Endothelial cell of hepatic sinusoid (primary cell): ENCODE measurements around the gene CEBPA.

ENCODE experiments used
- in situ Hi-C: cut with HindIII; loops from 2 replicates; pipeline ENCODE4 v1.10.0; 2017; ENCODE audit warnings: low sequenced_read_pairs

CEBPA gene

DNA sequence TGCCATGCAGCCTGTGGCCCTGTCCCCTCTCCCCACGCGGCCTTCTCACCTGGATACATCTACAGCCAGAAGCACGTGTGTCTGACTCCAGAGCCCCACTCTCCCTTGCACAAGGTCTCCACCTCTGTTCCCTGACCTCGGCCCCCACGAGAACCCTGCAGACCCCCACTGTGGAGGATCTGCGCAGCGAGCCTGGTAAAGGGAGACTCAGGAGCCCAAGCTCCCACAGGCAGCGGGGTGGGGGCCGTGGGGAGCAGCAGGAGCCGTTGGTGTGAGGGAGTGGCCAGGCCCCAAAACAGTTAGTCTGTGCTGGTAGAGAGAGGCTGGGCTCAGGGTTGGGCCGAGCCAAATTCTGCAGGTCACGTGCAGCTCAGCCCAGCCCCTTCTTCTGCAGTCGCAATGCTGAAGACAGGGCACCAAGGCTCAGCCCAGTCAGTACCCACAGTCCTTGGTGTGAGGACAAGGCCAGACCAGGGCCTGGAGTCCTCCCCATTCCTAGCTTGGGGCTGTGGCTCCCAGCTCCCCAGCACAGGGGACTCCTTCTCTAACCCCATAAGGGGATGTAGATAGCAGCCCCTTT is 48.0 kb downstream of the CEBPA start:
- in situ Hi-C loops = no loop called here

- in situ Hi-C loops = no loop called here
Observed at GRCh38 chr19:33252971-33253370, 49.4 kb downstream of the CEBPA start.

DNA sequence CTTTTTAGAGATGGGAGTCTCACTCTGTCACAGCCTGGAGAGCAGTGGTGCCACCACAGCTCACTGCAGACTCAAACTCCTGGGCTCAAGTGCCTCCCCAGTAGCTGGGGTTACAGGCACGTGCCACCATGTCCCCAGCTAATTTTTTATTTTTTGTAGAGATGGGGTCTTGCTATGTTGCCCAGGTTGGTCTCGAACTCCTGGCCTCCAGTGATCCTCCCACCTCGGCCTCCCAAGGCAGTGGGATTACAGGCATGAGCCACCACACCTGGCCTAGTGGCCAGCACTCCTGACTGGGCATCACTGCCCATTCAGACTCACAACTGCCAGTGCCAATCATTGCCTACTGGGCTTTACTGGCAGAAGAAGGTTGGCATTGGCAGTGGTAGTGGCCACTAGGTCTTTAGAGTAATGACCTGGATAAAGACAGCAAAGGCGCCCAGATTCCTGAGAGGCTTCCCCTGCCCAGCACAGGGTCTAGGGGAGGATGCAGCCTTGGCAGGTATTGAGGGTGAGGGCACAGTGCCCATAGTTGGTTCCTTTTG is 49.8 kb downstream of the CEBPA start:
- in situ Hi-C loops = no loop called here

DNA sequence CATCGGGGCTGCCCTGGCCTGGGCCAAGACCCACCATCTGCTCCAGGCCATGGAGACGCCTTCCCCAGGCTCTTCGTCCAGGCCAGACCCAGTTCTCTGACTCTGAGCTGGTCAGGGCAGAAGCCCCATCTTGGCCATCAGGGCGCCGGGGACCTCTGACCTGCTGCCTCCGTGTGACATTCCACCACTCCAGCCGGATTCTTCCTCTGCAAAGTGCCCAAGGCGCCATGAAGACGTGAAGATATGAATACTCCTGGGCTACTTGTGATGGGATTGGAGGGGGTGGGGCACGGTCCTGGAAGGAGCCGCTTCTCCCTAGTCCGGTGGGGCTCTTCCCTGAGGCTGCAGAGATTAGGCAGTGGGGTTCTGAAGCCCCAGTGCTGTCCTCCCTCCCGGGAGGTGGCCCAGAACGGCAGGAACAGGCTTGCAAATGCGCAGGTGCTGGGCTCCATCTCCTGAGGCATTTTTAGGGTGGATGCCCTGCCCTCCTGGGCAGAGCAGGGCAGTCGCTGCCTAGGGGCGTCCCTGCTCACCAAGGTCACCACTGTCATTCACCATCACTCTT is 50.7 kb downstream of the CEBPA start:
- in situ Hi-C loops = no loop called here

DNA sequence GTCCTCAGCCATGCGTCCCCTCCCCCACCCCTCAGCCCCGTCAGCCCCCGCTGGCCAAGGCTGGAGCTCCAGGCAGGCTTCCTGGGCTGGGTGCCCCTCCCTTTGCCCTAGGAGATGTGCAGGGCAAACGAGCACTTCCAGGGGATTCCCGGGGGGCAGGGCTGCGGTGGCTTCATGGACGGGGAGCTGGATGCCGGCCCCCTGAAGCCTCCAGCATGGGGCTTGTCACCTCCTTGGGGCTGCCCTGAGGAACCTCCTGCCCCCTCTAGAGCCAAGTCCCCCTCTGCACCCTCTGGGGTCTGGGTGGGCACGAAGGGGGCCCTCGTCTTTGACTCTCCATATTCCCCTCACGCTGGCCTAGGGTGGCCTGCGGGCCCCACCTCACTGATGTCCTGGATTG is 51.3 kb downstream of the CEBPA start:
- in situ Hi-C loops = no loop called here

GRCh38 chr19:33250500-33250899 is 51.8 kb downstream of the CEBPA start:
- in situ Hi-C loops = no loop called here
